HuH-7.5 (cell line): ENCODE data around the gene PCAT7.
"Not testable (repeated sequence)": the region's sequence is repeated elsewhere in the genome, so short reads cannot be mapped to it uniquely, and the experiment has no call there.

Experiments used
- DNase-seq: peaks from one replicate; pipeline ENCODE4 v3.0.0; 2011; ENCODE audit warnings: low spot score

Gene PCAT7

DNA sequence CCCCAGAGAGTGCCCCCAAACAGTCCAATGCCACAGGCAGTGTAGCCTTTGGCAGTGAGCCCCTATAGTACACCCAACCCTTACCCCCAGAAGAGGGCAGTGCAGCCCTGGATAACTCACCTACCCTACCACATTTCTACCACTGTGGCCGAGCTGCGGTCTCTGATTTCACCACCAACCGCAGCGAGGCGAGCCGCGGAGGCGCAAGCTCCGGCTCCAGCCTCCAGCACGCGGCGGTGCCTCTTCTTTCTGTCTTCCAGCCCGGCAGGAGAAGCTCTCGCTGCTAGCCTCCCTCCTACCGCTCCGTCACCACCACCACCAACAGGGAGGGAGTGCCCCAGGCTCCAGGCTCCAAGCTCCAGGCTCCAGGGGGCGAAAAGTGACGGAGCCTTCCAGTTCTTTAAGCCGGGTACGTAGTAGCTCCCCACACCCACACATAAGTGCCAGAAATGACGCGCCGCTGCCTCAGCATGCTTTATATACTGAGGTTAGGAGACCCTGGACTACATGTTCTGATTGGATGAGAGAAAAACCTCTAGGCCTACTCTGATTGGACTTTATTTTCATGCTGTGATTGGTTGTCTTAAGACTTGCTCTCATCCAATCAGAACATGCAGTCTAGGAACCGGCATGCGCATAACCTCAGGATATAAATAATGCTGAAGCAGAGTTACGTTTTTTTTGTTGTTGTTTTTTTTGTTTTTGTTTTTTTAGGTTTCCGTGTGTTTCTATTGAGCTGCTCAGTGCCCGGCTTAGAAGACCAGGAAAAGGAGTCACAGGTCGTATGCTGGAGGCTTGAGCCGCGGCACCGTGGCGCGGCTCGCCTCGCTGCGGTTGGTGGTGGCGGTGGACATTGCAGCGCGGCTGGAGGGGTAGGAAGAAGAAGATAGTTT lies at the start of gene PCAT7:
PCAT7 (plus strand) TSS at position 645 of the 893 bp plus-strand sequence.
- DNase-seq = peak; percentile 56

DNA sequence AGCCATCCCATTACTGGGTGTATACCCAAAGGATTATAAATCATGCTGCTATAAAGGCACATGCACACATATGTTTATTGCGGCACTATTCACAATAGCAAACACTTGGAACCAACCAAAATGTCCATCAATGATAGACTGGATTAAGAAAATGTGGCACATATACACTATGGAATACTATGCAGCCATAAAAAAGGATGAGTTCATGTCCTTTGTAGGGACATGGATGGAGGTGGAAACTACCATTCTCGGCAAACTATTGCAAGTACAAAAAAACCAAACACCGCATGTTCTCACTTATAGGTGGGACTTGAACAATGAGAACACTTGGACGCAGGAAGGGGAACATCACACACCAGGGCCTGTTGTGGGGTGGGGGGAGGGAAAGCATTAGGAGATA lies 48.5 kb upstream of the PCAT7 start:
- not testable (repeated sequence) for DNase-seq

- no peak for DNase-seq
Measured at GRCh38 chr9:94507531-94508258, 47.2 kb upstream of the PCAT7 start.

DNA sequence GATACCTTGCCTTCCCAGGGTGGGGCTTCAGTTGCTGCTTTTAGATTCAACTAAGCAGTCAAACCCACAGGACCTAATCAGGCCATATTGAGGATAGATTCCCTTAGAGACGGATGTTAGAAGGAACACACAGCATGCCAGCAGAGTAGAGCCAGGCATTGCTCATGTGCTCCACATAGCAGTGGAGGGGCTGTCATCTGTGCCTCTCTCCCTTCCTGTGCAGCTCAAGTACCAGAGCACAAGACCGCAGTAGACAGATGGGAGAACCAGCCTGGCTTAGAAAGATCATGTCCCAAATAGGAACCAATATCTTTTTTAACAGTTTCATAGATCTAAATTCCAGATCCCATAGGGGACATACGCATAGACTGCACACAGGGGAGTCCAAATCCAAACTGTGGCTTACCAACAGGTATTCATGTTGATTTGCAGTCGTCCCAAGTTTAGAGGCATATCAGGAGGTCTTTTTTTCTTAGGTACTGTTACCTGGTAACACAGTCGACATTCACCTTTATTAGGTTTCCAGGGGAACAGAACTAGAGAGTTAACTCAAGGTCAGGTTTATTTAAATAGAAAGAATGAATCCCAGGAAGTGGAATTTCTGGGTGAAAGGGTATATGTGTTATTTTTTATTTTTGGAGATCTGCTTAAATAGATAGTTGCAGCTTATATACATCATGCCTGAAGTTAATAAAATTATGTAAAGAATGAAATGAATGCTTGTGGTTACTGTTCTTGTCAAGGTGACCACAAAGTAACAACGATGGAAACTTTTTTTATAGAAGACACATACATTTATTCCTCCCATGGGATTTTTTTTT lies 43.5 kb upstream of the PCAT7 start:
- DNase-seq = no peak

DNA sequence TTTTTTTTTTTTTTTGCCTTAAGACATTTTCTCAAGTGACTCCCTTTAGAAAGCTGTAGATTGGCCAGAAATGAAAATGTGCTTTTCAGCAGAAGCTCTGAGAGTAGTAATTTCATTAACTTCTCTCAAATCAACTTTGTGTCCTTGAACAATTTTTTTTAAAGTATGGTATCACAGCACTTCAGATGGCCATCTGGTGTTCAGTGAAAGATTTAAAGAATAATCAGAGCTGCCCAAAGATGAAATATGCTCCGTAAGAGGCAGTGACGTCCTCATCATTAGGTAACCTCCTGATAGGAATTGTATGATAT lies 43.0 kb upstream of the PCAT7 start:
- no peak for DNase-seq

GRCh38 chr9:94514722-94515121 lies 40.2 kb upstream of the PCAT7 start:
- no peak for DNase-seq

DNA sequence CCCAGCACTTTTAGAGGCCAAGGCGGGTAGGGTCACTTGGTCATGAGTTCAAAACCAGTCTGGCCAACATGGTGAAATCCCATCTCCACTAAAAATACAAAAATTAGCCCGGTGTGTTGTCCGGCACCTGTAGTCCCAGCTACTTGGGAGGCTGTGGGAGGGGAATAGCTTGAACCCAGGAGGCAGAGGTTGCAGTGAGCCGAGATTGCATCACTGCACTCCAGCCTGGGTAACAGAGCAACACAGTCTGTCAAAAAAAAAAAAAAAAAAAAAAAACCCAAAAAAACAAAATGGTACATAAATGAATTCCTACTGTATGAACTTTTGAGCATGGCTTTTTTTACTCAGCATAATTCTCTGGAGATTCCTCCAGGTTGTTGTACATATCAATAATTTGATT lies 37.6 kb upstream of the PCAT7 start:
- no peak for DNase-seq

GRCh38 chr9:94525396-94526035 lies 29.4 kb upstream of the PCAT7 start:
- DNase-seq = no peak

GRCh38 chr9:94526271-94526670 lies 28.6 kb upstream of the PCAT7 start:
- DNase-seq = no peak

DNA sequence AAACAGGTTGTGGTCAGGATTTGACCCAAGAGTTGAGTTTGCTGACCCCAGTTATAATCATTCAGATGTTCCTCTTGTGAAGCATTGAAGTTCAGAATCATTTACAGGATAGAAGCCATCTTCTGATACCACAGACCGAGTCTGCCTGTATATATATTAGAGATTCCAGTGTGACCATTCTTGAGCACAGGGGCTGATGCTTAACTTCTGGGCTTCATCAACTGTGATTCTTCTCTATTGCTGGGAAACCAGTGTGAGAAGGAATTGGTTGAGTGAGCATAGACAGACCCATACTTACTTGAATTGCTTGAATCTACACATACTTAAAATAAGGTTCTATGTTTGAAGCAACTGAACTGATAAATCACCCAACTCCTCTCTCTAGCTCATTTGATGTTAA lies 27.9 kb upstream of the PCAT7 start:
- no peak for DNase-seq

- no peak for DNase-seq
Measured at GRCh38 chr9:94528886-94529285, 26.0 kb upstream of the PCAT7 start.

- peak; percentile 57 for DNase-seq
Measured at GRCh38 chr9:94533155-94533554, 21.7 kb upstream of the PCAT7 start.

DNA sequence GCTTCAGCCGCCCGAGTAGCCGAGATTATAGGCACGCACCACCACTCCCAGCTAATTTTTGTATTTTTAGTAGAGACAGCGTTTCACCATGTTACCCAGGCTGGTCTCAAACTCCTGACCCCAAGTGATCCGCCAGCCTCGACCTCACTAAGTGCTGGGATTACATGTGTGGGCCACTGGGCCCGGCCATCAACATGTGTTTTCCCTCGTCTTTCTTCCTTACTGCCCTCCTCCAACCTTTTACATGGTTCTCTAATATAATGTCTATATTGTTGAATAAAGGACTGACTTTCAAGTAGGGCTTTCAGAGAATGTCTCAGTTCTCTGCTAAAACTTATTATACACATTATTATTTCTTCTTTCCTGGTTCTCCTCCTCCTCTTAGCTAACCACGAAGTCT lies 21.3 kb upstream of the PCAT7 start:
- no peak for DNase-seq

DNA sequence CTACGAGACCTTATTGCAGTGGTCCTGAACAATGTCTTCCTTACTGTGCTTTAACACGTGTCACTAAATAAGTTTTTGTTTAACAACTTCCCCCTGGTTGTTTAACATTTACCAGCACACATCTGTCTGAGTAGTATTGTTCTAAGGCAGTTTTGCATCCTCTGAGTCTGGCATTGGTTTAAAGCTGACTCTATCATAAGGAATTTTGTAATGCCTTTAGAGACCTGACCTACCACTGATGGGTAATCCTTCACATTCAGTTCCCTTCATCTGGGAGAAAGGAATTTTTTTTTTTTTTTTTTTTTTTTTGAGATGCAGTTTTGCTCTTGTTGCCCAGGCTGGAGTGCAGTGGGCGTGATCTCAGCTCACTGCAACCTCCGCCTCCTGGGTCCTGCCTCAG lies 20.0 kb upstream of the PCAT7 start:
- DNase-seq = no peak

DNA sequence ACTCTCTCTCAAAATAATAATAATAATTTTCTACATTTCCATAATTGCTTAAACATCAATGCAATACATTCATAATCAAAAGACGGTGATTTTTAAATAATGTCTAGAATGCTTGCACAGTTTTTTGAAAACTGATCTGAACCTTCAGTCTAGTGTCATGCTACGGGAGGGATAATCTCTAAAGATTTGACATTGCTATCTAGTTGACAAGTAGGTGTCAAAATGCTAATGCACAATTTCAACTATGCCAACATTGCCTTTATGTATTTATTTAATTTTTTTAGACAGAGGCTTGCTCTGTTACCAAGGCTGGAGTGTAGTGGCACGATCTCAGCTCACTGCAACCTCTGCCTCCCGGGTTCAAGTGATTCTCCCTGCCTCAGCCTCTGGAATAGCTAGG lies 16.0 kb upstream of the PCAT7 start:
- DNase-seq = no peak

GRCh38 chr9:94544335-94544734 lies 10.5 kb upstream of the PCAT7 start:
- not testable (repeated sequence) for DNase-seq

DNA sequence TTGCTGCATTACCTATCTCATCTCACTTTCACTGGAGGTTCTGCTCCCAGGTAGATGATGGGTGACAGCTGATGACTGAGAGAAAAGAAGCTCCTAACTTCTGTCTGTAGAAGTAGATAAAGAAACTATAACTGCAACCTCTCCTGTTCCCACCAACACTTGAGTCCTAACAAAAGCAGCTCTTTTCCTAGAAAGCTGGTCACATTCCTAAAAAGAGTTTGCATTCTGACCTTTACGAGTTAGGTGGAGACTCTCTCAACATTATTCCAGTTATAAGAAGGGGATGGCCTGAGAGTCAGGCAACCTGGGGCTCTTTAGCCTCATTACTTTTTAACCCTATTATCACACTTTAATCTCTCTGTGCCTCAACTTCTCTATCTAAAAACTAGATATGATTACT lies 8.9 kb upstream of the PCAT7 start:
- DNase-seq = no peak

DNA sequence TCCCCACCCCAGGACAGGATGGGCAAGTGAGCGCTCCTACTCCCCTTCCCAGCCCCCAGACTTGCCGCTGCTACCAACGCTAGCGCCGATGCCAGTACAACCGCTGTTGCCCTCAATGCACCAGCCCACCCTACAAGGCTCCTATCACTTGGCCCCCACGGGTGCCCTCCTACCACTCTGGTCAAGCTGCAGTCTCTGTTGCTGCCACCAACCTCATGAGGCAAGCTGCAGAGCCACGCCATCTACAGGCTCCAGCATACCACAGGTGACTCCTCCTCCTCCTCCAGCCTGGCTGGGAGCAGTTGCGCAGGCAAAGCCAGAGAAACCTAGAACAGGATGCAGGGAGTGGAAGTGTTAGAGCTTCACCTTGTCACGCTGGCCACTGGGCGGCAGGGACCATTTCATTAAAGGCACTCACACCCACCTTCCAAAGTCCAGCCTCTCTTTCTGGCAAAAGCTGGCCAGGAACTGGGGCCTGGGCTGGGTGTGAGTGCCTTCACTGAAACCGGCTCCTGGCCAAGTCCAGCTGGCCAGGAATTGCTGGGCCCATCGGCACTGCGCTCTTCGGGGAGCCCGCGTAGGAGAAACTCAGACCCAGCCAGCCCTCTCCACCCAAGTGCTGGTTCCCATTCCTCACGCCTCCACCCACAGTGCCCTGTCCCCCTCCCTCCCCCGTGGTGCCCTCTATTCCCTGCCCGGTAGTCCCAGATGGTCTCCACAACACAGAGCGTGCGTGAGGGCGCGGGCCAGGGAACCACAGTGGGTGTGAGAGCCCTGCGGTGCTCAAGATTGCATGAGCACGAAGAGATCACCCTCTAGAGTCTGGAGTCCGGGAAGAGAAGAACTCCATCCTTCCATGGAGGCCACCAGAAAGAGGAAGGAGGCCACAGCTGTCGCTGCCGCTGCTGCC lies 1.6 kb upstream of the PCAT7 start:
- peak; percentile 43 for DNase-seq

GRCh38 chr9:94554078-94554438 lies 825 bp upstream of the PCAT7 start:
- DNase-seq = no peak

DNA sequence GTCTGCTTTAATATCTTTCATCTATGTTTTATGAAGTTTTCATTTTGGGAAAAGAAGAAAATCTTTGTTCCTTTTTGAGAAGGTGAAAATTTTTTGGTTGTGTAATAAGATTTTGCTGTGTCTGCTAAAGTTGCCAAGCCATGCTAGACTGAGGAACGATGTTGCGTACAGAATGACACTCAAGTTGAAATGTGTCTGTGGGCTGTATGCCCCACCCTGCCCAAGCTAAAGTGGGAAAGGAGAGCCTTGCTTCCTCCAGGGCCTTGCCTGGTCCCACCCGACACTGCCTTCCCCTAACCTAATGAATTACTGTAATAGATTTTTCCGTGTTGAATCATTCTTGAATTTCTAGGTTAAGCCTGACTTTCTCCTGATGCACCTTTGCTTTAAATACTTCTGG lies 2.5 kb downstream of the PCAT7 start:
- DNase-seq = no peak

- no peak for DNase-seq
Measured at GRCh38 chr9:94560237-94560636, 5.4 kb downstream of the PCAT7 start.
